GM18499 (cell line): Measurements from ENCODE around the gene DYSF.
"Not testable (repeated sequence)": the region's sequence is repeated elsewhere in the genome, so short reads cannot be mapped to it uniquely, and the experiment has no call there.

Experiments used
- ATAC-seq: cut with Tn5 transposase; IDR thresholded peaks from one replicate; pipeline ENCODE4 v1.9.1; 2021; ENCODE audit warnings: moderate number of reproducible peaks; ENCODE audit not compliant: insufficient read depth, unreplicated experiment

The DYSF gene

DNA sequence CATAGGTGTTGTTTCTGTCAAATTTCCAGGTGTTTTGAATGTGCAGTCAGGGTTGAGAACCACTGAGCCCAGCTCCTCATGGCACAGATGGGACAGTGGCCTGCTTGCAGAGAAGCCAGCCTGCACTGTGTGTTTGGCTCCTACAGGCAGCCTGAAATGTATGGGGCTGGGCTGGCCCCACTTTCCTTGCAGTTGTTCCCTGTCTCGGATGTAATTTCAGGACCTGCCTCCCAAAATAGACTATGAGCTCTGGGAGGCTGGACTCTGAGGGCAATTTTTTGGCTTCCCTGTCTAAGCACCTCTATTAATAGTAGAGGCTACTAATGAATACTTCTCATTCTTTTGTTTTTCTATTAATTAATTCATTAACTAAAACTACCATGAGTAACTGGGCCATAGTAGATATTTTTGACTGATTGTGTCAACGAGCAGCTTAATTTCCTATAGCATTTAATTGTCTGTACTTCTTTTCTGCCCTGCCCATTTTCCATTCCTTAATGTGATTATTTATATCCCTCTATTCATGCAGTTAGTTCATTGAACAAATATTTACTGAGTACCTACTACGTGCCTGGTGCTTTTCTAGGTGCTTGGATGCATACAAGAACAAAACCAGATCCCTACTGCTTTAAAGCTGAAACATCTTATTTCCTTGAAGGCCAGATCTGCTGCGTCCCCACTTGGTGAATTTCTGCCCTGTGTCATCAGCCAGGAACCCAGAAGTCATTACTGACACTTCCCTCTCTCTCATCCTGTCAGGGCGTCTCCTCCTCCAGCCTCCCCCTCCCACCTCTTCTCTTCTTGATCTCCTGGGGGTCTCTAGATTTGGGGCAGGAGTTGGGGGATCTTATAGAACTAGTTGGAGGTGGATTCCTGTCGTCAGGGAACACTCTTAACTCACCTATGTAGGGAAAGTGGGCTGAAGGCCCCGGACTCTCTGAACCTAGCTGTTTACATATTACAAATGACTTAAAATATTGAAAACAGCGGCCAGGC, 16.3 kb downstream of the DYSF start:
- no peak for ATAC-seq

- ATAC-seq = no peak
These were observed 17.9 kb downstream of the DYSF start for GRCh38 chr2:71471276-71471675.

GRCh38 chr2:71472019-71472418, 18.7 kb downstream of the DYSF start:
- no peak for ATAC-seq

DNA sequence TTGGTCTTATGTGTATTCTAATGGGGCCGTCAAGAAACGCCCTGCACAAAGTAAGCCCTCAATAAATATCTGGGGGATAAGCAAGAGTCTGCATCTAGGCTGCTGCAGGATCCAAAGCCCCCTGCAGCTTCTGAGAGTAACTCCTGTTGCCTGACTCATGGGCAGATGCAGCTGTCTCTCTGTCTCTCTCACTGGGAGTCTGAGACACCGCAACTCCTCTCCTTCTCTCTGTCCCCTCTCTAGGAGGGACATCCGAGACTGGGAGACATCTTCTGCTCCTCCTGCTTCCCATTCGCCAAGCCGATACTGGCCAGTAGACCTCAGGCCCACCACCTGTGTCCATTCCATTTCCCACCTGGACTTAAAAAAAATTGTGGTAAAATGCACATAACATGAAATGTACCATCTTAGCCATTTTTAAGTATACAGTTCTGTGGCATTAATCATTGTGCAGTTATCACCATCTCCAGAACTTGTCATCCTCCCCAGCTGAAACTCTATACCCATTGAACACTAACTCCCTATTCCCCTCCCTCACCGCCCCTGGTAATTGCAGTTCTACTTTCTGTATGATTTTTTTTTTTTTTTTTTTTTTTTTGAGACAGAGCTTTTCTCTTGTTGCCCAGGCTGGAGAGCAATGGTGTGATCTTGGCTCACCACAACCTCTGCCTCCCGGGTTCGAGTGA, 20.1 kb downstream of the DYSF start:
- ATAC-seq = no peak

- ATAC-seq = no peak
These were observed 20.9 kb downstream of the DYSF start for GRCh38 chr2:71474116-71474743.

GRCh38 chr2:71474744-71475397, 21.5 kb downstream of the DYSF start:
- ATAC-seq = no peak

- no peak for ATAC-seq
These were observed 23.1 kb downstream of the DYSF start for GRCh38 chr2:71476495-71476894.

- no peak for ATAC-seq
These were observed 23.9 kb downstream of the DYSF start for GRCh38 chr2:71477231-71477691.

DNA sequence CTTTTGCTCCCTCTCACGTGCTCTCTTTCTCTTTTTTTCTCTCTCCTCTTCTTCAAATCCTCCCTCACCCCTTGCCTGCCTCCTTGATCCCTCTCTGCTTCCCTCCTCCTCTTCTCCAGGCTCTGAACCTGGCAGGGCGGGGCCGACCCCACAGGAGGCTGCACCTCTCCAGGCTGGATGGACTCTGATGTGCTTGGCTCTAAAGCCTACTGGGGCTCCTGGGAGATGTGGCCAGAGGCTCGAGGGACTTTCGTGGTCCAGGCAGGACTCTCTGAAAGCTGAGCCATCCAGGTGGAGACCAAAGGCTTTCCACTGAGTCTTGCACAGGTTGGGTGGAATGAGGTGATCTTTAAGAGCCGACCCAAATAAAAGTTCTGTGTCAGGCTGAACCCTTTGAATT, 25.4 kb downstream of the DYSF start:
- ATAC-seq = no peak

DNA sequence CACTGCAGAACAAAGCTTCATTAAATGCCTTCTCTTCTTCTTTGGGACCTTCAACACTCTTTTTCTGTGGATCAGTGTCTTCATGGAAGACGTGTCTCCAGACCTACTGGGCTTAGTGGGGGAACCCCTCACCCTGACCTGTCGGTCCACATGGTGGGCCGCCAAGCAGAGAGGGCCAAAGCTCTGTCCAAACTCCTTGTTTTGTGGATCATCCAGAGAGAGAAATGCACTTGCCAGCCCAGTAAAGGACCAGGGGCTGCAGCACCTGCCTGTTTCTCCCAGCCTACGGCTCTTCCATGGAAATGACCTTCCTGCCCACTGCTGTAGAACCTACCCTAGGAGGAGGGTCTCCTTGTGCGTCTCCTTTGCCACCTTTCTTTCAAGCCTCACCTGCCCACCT, 25.9 kb downstream of the DYSF start:
- no peak for ATAC-seq

GRCh38 chr2:71481111-71481510, 27.8 kb downstream of the DYSF start:
- no peak for ATAC-seq

DNA sequence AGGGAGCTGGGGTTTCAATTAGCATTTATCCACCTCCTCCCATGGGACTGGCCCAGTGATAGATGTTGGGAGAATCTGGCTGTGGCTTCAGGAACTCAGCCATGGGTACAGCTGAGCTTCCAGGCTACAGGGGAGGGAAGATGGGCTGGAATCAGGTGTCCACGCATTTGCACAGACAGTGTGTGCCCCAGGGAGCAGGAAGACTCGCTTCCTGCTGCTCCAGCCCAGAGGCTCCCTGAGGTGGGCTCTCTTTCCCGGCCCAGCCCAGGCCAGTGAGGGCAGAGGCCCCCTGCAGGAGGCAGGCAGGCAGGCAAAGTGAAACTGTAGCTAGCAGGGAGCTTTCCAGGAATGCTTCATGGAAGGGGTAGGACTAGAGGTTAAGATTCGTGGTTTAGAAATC, 28.7 kb downstream of the DYSF start:
- no peak for ATAC-seq

DNA sequence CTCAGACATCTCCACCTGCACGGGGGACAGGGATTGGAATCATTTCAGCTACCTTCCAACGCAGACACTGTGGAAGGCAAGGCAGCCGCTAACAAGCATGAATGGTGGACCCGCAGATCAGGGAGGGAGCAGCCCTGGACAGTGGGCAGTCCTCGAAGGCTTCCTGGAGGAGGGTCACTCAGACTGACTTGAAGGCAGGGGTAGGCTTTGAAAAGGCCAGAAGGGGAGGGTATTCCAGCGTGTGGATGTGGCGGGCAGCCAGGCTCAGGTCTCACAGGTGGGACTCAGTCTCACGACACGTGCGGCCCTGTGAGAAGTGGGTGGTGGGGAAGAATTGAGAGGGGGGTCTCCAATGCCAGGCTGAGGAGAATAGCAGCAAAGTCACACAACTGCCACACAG, 29.9 kb downstream of the DYSF start:
- no peak for ATAC-seq

DNA sequence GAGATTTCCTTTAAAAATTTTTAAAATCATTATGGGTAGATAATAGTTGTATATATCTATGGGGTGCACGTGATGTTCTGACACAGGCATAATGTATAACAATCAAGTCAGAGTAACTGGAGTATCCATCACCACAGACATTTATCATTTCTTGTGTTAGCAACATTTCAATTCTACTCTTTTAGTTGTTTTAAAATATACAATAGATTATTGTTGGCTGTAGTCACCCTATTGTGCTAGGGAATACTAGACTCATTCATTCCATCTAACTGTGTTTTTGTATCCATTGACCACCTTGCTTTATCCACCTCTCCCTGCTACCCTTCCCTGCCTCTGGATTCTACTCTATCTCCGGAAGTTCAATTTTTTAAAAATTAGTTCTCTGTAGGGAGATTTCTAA, 31.0 kb downstream of the DYSF start:
- no peak for ATAC-seq

- no peak for ATAC-seq
These were observed 33.7 kb downstream of the DYSF start for GRCh38 chr2:71486881-71487640.

- not testable (repeated sequence) for ATAC-seq
These were observed 38.2 kb downstream of the DYSF start for GRCh38 chr2:71491551-71491950.

- no peak for ATAC-seq
These were observed 38.8 kb downstream of the DYSF start for GRCh38 chr2:71492112-71492511.

DNA sequence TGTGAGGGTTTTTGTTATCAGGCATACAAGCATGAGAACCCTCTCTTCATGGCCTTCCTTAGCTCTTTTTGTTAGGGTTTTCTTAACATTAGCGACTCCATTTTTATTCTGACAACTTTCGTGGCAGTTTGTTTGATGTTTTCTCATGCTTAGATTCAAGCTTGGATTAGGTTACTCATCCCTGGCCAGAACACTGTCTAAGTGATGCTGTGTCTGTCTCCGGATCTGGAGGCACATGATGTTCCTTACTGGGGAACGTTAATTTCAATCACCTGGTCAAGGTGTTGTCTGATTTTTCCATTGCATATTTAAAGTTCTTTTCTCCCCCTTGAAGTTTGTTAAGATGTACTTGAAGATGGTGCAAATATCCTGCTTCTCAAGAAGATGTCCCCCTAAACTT, 40.7 kb downstream of the DYSF start:
- no peak for ATAC-seq

- no peak for ATAC-seq
These were observed 41.3 kb downstream of the DYSF start for GRCh38 chr2:71494523-71495155.
